Measurements from ENCODE around the gene CCDC57.

- TF ChIP-seq, protein P1, sequence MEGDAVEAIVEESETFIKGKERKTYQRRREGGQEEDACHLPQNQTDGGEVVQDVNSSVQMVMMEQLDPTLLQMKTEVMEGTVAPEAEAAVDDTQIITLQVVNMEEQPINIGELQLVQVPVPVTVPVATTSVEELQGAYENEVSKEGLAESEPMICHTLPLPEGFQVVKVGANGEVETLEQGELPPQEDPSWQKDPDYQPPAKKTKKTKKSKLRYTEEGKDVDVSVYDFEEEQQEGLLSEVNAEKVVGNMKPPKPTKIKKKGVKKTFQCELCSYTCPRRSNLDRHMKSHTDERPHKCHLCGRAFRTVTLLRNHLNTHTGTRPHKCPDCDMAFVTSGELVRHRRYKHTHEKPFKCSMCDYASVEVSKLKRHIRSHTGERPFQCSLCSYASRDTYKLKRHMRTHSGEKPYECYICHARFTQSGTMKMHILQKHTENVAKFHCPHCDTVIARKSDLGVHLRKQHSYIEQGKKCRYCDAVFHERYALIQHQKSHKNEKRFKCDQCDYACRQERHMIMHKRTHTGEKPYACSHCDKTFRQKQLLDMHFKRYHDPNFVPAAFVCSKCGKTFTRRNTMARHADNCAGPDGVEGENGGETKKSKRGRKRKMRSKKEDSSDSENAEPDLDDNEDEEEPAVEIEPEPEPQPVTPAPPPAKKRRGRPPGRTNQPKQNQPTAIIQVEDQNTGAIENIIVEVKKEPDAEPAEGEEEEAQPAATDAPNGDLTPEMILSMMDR (conservative IDR thresholded peaks at IDR 0.05): no peak
- no peak for TF ChIP-seq EZH2 (IDR thresholded peaks at IDR 0.05; ENCODE audit: low read depth)
These were observed 134.9 kb downstream of the CCDC57 start for GRCh38 chr17:82077617-82078358.

Measured in PC-9 (cell line).